ENCODE measurements around the gene ABHD16A.
A peak's percentile ranks its signal among the peaks of the same experiment; 100 is the strongest.

The ABHD16A gene

DNA sequence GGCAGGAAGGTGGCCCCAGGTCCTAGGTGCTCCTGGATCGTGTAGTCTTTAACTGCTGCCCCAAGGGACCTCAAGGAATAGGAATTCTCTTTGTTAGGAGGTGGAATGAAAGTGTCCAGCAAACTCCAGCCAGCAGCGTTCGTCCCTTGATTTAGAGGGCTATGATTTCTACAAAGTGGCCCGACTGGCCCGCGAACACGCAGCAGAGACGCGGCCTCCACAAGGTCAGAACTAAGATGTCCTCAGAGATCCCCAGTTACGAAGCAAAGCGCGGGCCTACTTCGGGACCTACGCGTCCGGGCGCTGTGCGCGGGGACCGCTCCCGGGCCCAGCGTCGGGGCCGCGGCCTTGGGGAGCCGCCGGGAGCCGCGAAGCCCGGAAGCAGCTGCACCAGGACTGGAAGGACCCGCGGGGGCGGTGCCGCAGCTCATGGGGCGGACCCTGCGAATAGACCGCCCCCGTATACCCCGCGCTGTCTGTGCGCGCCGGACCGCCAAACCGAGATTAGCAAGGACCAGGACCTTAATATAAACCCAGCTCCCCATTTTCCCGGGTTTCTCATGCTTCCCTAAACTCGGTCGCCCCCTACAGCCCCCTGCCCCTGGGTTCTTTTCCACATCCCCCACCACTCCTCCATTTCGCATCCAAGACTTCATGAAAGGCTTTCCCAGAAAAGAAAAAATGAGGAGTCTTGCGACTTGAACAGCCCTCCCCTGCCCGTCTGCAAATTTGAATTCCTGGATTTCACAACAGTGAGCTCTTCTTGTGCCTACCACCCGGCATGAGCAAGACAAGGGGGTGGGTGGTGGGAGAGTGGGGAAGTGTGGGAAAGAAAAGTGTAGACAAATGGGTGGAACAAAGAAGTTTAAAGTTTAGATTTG, 42.5 kb downstream of the ABHD16A start, which contains the start of gene C6orf47:
Gene C6orf47, minus strand, starts transcription at position 398 of the 881 bp plus-strand sequence. CDS start 831 bp downstream, outside the sequence.
- DNase-seq, result peak; percentile 88

DNA sequence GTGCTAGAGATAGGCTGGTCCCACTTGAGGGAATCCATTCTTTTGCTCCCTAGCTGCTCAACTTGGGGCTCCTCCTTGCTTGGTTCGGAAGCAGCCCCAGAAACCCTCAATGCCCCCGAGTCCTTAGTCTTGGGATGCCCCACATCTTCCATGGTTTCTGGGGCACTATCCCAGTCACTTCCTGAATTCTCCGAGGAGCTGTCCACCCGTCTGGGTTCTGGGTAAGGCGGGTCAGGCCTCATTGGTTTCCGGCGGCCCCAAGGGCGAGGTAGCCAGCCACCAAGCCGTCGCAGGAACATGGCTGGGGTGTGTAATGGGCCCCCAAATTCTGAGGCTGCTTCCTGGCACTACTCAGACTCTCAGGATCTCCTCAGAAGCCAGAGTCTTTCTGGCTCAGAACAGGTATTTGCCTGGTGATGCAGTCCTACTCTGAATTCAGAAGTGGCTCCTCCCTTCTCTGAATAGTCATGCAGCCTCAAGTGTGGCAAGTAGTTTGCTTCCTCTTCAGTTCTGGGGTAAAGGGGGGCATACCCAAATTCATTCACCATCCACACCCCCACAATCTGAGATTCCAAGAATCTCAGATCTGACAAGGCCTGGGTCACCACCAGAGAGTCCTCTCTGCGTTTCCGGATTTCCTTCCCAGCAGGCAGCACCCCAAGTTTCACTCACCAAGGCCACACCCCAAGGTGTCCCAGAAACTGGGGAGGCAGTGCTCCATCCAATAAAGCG, 43.3 kb downstream of the ABHD16A start:
- peak; percentile 34 for DNase-seq

DNA sequence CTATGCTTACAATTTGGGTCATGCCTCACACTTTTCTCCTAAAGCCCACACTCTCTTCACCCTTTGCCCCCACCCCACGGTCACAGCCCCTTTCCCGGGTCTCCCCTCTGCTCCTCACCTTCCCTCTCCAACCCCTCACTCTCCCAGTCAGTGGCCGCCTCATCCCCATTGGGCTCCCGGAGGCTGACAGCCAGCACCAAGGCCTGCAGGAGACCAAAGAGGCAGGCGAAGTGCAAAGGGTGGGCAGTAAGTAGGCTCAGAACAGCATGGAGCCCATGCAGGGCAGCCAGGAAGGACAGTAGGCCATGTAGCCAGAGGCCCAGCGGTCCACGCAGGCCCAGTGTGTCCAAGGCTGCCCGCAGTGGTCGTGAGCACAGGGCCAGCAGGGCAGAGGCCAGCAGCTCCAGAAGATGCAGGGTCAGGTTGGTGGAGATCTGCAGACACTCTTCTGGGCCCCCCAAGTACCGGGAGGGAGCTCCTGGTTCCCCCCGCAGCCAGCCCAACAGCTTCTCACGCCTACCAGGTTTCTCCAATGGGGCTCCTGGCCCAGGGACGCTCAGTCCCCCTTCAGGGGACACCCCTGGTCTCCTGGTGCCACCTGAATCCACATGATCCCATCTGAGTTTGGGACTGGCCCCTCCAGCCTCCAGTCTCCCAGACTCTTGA, 44.0 kb downstream of the ABHD16A start:
- DNase-seq, result no peak

DNA sequence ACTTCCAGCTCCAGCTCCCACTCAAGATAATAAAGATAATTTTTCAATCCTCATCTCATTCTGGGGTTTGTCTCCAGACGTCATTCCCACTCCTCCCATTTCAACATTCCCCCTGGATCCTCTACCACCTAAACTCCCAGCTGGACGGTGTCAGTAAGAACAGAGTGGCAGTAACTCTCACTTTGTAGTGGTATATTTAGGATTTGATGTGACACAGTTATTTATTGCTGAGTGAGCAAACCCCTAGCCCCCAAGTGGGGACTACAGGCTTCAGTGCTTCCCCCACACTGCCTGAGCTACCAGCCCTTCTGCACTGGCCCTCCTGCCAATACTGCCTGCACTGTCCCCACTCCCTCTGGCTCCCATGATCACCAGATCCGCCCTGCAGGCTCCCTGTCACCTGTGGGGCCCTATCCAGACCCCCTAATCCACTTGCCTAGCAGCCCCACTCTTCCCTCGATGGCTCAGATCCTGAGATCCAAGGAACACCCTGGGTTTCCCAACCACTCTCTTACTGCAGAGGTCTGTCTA, 44.9 kb downstream of the ABHD16A start:
- no peak for DNase-seq

DNA sequence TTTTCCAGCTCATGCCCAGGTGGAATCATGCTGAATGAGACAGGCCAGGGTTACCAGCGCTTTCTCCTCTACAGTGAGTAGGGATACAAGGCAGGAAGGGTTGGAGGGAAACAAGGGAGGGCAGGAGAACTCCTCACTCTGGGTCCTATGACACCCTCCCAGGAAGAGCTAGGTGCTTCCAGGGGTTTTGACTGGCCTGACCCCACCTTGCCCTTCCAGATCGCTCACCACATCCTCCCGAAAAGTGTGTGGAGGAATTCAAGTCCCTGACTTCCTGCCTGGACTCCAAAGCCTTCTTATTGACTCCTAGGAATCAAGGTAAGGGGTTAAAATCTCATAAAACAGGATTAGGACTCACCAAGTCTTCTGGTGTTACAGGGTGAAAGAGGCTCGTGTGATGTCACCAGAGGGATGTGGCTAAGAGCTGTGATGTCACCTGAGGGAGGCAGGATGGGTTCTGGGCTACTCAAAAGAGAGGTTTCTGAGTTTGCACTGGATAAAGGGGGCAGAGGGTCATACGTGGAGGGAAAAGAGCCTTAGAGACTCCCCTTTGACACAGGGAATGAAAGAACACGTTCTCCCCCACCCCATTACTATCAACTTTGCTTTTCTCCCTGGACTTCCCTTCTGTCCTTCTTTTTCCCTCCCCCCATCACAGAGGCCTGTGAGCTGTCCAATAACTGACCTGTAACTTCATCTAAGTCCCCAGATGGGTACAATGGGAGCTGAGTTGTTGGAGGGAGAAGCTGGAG, 45.5 kb downstream of the ABHD16A start:
- DNase-seq, result peak; percentile 29

DNA sequence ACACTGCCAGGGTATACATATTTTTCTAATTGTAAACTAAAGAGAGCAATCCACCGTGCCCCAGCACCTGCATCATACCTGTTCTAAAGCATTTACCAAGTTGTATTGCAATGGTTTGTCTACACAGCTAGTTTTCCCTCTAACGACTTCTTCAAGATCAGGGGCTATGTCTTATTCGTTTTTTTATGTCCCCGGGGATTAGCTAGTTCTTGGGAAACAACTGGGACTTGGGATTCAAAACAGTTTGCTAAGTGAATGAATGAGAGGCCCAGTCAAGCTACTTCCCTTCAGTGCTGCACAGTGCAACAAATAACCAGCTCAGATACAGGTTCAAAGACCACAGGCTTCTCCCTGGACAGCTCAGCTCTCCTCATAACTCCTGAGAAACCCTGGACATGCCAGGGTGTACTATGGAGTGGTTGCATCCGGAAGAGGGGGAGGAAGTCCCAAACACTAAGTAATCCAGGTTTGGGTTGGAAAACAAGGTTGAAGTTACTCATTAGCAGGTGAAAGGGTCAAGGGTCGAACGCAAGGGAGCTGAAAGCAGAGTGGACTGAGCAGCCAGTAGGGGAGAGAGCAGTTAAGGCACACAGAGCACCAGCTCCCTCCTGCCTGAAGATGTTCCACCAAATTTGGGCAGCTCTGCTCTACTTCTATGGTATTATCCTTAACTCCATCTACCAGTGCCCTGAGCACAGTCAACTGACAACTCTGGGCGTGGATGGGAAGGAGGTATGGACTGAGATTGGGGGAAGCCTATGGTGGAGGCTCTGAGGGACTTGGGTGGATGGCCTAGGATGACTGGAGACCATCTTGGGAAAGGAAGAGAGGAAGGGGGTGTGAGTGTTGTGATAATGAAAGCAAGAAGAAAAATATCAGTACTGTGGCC, 47.5 kb downstream of the ABHD16A start, which contains the start of gene APOM:
Gene APOM, plus strand, starts transcription at position 546 of the 889 bp plus-strand sequence. Its CDS starts 73 bp downstream, at position 619.
- no peak for DNase-seq

DNA sequence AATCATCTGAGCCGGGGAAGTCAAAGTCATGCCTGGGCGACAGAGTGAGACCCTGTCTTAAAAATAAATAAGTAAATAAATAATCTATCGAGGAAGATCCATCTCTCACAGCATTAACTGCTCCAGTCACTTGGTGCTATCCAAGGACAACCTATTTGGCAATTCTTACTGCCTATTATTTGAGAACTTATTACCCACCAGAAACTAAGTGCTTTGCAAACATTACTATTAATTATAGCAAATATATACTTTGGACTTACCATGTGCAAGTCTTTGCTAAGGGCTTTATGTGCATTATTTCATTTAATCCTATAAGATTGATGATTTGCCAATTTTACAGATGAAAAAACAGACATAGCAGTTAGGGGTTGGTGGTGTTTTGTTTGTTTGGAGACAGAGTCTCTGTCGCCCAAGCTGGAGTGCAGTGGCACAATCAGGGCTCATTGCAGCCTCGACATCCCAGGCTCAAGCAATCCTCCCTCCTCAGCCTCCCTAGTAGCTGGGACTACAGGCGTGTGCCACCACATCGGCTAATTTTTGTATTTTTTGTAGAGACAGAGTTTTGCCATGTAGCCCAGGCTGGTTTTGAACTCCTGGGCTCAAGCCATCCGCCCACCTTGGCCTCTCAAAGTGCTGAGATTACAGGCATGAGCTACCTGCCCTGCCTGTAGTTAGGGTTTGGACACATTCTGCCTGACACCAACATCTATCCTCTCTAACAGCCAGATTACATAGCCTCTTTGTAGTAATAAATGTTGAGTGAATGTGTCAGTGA, 48.4 kb downstream of the ABHD16A start:
- no peak for DNase-seq

DNA sequence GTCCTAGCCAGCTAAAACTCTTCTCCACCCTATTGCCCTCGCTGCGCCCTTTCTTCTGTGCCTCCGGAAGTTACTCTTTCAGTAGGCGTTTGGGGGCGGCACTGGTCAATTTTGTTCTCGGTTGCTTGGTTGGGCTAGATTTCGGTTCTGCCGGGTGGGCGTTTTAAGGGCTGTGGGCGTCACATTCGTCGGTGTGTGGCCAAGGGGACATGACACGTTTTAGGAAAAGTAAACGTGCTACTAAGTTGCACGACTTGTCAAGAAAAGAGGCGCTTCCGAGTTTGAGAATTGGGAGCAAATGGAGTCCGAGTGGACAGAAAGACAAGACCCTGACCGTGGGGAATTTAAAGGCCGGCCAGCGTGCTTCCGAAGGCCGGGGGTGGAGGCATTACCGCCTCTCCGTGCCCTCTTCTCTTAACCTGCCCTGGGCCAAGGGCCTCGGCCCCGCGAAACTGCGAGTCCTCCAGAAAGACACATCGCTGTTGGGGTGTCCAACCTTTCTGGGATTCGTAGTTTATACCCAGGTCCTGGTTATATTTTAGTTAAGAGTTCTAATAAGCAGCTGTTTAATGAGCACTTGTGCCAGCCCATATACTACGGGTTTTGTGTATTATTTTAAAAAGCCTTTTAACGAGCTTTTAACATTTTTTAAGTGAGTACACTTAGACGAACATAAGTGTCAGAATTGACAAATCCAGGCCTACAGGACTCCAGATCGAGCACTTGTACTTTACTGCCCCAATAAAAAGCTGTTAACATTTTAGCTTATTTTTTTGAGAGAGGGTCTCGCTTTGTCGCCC, 50.0 kb downstream of the ABHD16A start:
- no peak for DNase-seq

DNA sequence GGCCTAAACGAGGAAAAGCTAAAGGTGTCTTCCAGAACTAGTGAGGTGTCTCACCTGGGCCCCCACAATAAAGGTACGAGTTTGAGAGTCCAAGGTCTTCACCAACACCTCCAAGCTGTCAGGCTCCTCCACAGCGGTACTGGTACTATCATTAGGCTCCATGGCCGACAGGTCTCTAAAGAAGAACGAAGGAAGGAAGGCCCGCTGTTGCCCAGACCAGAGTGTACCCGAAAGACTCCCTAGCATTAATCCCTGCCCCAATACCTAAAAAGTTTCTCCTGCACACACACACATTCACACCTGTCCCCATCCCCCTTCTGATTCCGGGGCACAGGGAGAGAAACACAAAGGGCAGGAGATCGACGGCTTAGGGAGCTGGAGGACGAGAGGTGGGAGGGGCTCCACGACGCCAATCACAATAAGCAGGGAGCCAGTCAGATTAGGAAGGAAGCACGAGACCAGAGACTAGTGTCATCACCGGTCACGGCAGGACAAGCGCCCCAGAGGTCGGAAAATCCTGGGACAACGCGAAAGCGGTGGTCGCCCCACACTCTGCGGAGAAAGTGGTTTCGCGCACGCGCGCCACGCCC, 51.4 kb downstream of the ABHD16A start:
- no peak for DNase-seq

DNA sequence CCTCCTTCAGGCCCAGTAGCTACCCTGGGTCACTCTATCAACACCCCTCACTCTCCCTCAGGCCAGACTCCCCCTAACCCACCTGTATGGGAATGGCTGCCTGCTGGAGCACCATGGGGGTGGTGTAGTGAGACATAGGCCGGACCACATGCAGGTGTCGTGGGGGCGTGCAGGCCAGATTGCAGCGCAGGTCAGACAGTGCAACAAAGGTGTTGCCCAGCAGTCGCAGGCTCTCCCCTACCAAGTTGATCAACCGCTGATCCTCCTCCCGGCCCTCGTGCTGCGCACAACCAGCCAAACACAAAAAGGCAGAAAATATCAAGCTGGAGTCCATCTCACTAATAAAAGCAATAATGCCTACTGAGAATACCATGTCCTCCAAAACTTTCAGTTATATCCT, 57.8 kb downstream of the ABHD16A start:
- DNase-seq, result no peak

DNA sequence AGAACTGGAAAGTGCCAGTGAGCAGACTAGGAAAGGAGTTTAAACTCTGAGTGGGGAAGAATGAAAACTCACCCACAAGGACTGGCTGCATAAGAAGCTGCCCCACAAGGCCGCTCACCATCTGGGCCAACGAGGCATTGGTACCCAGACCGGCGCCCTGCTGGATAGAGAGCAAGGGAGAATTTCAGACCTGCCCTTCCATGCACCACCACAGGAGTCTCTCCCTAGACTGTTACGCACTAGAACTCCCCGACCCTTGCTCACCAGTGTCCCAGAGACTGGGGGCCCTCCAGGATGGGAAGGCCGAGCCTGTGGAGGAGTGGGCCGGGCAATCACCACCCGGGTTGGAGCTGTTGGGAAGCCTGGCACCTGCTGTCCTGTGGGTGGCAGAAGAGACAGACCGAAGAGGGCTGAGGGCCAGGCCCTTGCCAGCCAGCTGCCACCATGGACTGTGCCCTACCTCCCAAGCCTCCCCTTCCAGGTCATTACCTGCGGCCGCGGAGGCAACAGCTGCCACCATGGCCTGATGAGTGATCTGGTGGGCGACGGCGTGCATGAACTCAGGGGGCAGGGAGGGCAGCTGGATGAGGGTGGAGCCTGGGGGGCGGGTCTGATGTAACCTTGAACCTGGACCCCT, 59.2 kb downstream of the ABHD16A start:
- no peak for DNase-seq

DNA sequence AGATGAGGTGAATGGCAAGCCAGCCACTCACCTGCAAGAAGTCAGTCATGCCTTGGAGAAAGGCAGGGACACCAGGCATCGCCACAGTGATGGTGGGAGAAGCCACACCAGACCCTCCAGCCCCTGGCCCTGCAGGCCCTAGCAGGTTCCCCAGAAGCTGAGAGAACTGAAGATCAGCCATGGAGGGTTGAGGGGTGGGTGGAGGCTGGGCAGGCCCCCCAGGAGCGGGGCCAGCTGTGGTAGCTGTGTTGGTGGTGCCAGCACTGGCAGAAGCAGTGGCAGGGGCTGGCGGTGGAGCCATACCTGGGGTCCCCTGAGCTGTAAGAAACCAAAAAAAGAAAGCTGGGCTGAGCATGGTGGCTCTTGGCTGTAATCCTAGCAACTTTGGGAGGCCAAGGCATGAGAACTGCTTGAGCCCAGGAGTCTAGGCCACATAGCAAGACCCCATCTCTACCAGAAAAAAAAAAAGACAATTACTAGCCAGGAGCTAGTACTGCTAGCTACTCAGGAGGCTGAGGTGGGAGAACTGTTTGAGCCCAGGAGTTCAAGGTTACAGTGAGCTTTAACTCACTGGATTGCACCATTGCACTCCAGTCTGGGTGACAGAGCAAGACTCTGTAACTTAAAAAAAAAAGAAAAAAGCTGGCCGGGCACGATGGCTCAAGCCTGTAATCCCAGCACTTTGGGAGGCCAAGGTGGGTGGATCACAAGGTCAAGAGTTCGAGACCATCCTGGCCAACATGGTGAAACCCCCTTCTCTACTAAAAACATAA, 60.1 kb downstream of the ABHD16A start:
- no peak for DNase-seq

DNA sequence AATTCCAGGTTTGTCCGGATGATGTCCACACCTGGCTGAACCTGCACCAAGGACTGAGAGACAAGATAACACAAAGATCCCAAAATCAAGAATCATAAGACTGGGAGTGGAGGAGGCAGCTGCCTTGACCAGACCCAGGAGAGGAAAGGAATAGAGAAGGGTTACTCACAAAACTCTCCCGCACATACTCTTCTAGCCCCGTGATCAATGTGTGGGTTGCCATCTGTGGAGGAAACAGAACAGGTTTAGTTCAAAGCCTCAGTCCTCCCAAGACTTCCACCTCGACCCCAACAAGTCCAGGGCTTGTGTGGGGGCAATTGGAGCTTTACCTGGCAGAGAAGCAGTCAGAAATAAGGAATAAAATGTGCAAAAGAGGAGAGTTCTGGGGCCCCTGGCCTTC, 61.8 kb downstream of the ABHD16A start:
- DNase-seq, result no peak

DNA sequence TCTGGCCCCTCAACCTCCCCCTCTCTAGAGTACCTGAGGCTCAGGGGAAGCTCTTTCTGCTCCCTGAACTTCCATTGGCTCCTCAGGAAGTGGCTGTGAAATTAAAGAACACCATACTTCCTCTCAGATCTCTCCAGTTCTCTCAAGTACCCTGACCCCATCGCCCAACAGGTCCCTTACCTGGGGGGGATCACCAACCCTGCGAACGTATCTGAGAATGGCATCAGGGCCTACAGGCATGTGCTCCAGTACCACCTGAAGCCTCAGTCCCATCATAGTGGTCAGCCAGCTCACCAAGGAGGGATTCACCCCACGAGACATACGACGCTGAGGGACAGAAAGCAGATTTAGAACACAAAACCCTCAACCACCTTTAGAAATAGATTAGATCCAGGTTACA, 62.5 kb downstream of the ABHD16A start:
- no peak for DNase-seq

DNA sequence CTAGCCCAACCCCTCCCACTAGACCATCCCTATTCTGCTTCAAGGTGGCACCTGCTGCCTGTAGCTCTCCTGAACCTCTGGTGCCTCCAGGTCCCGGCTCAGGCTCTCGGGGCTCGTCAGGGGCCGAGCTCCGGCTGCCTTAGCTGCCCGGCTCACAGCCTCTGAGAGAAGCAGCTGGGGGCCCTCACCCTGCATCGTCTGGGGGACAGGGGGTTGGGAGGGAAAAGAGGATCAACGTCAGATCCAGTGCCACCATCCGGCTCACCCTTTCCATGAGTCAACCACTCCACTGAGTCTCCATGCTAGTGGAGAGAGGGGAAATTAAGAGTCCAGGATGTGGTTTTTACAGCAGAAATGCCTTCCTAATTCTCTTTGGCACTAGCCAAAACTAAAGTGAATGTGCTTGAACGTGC, 63.7 kb downstream of the ABHD16A start:
- no peak for DNase-seq

DNA sequence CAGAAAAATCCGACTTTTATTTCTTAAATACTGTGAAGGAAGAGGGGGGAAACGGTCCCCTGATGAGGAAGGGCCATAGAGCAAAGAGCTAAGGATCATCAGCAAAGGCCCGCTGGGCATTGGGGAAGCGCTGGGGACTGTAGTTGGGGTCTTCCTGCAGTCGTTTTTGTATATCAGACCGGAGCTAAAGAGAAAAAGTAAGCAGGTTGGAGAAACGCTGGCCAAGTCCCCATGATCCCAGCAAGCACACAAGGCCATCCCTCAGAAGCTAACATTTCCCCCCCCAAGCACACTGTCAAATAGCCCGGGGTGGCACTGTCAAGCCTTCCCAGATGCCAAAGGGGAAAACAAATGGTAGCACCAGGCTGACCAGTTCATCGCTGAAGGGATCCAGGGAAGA, 64.1 kb downstream of the ABHD16A start:
- no peak for DNase-seq

Measured in CD4-positive, alpha-beta T cell treated with Interleukin-17A for 4 hours (primary cell).